Endothelial cell of umbilical vein (primary cell): ENCODE measurements around the gene ST6GALNAC2.

Experiments used
- EZH2 ChIP-seq: IDR thresholded peaks from 2 replicates; pipeline ENCODE4 v1.6.1; 2012; ENCODE audit warnings: borderline replicate concordance, low read depth, mild to moderate bottlenecking, moderate library complexity, low read length, inconsistent platforms; ENCODE audit not compliant: severe bottlenecking
- POLR2AphosphoS5 ChIP-seq: IDR thresholded peaks from 2 replicates; pipeline ENCODE4 v1.6.1; 2012; ENCODE audit warnings: low read depth, mild to moderate bottlenecking, control low read depth, low read length, moderate library complexity; ENCODE audit not compliant: insufficient read depth
- TF ChIP-seq, protein P1 (sequence below), 2 donors: IDR thresholded peaks; 1 replicate in 1 of 2; 2 replicates in 1 of 2; pipeline ENCODE4 v1.5.1; 2011; ENCODE audit warnings: low read length in 2 of 2, mild to moderate bottlenecking in 2 of 2, moderate library complexity in 2 of 2, control low read depth in 1 of 2, inconsistent platforms in 1 of 2, low read depth in 1 of 2; ENCODE audit not compliant: insufficient read depth in 1 of 2; ENCODE audit errors: extremely low read depth in 1 of 2
- TF ChIP-seq, protein P2 (sequence below): IDR thresholded peaks from 2 replicates; pipeline ENCODE4 v1.6.1; 2011; ENCODE audit not compliant: insufficient read depth, insufficient read length

DNA sequence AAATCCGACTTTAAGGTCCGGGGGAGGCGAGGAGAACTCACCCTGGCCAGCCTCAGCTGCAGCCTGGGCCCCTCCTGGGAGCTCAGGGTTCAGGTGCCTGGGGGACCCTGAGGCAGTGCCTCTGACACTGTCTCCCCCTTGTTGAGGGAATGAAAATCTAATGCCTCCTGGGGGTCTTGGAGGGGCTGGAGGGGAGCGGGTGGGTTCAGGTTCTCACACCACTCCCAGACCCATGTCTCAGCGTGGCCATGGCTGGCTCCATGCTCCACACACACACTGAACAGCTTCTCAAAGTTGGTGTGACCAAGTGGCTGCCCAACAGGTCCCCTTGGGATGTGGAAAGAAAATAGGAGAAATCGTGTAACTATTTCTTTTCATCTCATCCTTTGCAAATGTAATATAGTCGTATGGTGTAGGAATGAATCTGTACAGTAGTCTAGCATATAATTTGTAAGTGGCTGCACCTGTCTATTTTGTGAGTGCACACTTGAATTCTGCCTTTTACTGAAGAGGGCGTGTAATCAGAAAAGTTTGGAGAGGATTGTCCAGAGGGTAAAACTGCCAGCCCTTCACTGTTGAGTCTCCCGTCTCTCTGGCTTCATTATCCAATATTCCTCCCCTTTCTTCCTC lies 46.6 kb downstream of the ST6GALNAC2 start:
- no peak for TF ChIP-seq POLR2AphosphoS5
- TF ChIP-seq, protein P1, sequence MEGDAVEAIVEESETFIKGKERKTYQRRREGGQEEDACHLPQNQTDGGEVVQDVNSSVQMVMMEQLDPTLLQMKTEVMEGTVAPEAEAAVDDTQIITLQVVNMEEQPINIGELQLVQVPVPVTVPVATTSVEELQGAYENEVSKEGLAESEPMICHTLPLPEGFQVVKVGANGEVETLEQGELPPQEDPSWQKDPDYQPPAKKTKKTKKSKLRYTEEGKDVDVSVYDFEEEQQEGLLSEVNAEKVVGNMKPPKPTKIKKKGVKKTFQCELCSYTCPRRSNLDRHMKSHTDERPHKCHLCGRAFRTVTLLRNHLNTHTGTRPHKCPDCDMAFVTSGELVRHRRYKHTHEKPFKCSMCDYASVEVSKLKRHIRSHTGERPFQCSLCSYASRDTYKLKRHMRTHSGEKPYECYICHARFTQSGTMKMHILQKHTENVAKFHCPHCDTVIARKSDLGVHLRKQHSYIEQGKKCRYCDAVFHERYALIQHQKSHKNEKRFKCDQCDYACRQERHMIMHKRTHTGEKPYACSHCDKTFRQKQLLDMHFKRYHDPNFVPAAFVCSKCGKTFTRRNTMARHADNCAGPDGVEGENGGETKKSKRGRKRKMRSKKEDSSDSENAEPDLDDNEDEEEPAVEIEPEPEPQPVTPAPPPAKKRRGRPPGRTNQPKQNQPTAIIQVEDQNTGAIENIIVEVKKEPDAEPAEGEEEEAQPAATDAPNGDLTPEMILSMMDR (IDR thresholded peaks at IDR 0.05; ENCODE audit: extremely low read depth in 1 of 2, insufficient read depth in 1 of 2, low read depth in 1 of 2, low read length in 2 of 2) = no peak
- TF ChIP-seq, protein P2, sequence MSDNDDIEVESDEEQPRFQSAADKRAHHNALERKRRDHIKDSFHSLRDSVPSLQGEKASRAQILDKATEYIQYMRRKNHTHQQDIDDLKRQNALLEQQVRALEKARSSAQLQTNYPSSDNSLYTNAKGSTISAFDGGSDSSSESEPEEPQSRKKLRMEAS = no peak
- no peak for TF ChIP-seq EZH2
